HCT116 (cell line): ENCODE data around the gene INPP5E.

Experiments
- CEBPB ChIP-seq: IDR thresholded peaks from 2 replicates; pipeline ENCODE4 v1.6.1; 2012; ENCODE audit warnings: low read depth
- CTCF ChIP-seq, 3 experiments: fragments of 200-600 bp in 1 of 3; sonication (generic) in 1 of 3; IDR thresholded peaks in 2 of 3; conservative IDR thresholded peaks in 1 of 3; 2 replicates each; pipeline ENCODE4 v1.5.1; 2012 to 2017; ENCODE audit warnings: low read depth in 2 of 3, low read length in 2 of 3, antibody characterized with exemption in 1 of 3, borderline replicate concordance in 1 of 3, control low read depth in 1 of 3, mild to moderate bottlenecking in 1 of 3, mixed read lengths in 1 of 3, mixed run types in 1 of 3, moderate library complexity in 1 of 3; ENCODE audit not compliant: insufficient read depth in 1 of 3
- ELF1 ChIP-seq: IDR thresholded peaks from 2 replicates; pipeline ENCODE4 v1.6.1; 2012; ENCODE audit warnings: low read depth, borderline replicate concordance
- EZH2 ChIP-seq: fragments of 200-600 bp; sonication (generic); IDR thresholded peaks from 2 replicates; pipeline ENCODE4 v1.6.1; 2017; ENCODE audit warnings: antibody characterized with exemption, mixed run types
- POLR2A ChIP-seq: IDR thresholded peaks from 2 replicates; pipeline ENCODE4 v1.7.0; 2011; ENCODE audit warnings: borderline replicate concordance; ENCODE audit not compliant: insufficient read depth, insufficient read length; ENCODE audit errors: extremely low read depth
- POLR2AphosphoS5 ChIP-seq: IDR thresholded peaks from 2 replicates; pipeline ENCODE4 v1.6.1; 2011; ENCODE audit warnings: mild to moderate bottlenecking, low read depth, low read length, moderate library complexity
- RAD21 ChIP-seq: IDR thresholded peaks from 2 replicates; pipeline ENCODE4 v1.6.1; 2012; ENCODE audit warnings: low read depth, mild to moderate bottlenecking
- ZFX ChIP-seq: fragments of 450-650 bp; IDR thresholded peaks from 2 replicates; pipeline ENCODE4 v1.6.1; 2017

- TF ChIP-seq CTCF (IDR thresholded peaks at IDR 0.05 in 2 of 3, conservative IDR thresholded peaks at IDR 0.05 in 1 of 3; ENCODE audit: borderline replicate concordance in 1 of 3, insufficient read depth in 1 of 3, low read depth in 2 of 3, low read length in 2 of 3) (no peak), ELF1 (no peak), RAD21 (no peak), POLR2A (no peak), ZFX (no peak), CEBPB (no peak), EZH2 (no peak), POLR2AphosphoS5 (no peak)
Measured at GRCh38 chr9:136436055-136436634, 3.5 kb downstream of the INPP5E start.
